Inferior parietal cortex (tissue), 1 donor: ENCODE measurements around the gene PTPN1.
"Not testable (repeated sequence)": the region's sequence is repeated elsewhere in the genome, so short reads cannot be mapped to it uniquely, and the experiment has no call there.

Experiments
- DNase-seq: peaks from one replicate; pipeline ENCODE4 v3.0.0-alpha.2; 2016; ENCODE audit errors: extremely low spot score

The PTPN1 gene

DNA sequence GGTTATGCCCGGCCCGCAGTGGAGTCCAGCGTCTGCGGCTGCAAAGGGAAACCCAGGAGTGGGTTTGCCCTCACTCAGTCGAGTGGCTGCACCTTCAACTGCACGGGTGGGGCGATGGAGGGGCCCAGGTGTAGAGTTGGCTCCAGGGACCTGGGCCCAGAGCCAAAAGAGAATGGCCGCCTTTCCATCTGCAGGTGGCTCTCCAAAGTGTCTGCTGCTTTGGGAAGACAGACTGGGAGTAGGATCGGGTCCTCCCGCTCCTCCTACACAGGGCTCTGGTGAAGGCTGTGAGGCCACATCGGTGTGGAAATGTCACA, 80.1 kb downstream of the PTPN1 start:
- no peak for DNase-seq

DNA sequence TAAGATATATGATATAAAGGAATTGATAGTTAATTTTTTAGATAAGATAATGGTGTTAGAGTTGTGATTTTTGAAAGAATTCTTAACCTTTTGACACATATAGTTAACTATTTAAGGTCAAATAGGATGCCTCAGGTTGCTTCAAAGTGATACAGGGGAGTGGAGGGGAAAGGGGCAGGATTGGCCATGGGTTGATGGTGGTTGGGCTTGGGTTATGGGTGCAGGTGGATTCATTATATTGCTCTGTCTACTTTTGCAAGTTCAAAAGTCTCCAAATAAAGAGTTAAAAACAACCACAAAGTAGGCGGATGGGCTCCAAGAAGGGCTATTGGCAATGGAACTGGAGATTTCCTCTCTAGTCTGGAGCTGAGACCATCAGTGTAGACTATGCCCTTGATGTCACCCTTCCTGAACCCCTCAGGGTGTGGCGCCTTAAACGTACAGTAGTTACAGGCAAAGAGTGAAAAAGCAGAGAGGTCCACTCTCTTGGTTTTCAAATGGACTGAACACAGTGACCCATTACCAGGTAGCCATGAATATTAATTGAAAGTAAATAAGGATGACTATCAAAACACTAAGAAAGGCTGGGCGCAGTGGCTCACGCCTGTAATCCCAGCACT, 81.2 kb downstream of the PTPN1 start:
- DNase-seq, result no peak

DNA sequence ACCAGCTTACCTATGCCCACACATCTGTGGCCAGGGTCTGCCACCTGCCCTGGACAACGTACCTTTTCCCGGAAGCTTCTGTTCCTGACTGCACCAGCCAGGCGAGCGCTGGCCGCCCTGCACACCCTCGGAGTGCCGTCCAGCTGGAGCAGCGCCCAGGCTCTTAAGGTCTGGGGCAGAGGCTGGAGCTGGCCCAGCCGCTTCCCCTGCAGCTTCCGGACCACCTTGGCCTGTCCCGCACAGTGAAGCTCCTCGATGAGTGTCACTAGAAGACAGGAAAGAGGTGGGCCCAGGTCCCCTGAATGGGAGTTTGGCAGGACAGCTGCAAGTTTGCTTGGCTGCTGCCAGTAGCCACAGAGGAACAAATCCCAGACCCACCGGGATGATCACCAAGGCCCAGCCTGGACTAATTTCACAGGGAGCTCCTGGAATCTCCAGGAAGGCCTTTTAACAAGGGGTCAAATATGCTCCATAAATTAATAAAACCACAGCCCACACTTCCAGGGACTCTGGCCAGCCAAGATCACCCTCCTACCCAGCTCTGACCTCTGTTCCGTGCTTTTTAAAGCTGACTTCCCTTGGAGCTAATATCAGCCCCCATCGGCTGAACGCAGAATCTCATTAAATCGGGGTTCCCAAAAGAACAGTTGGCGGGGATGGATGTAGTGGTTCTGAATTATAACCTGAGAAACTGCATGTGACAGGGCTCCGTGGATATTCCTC, 82.3 kb downstream of the PTPN1 start:
- no peak for DNase-seq

DNA sequence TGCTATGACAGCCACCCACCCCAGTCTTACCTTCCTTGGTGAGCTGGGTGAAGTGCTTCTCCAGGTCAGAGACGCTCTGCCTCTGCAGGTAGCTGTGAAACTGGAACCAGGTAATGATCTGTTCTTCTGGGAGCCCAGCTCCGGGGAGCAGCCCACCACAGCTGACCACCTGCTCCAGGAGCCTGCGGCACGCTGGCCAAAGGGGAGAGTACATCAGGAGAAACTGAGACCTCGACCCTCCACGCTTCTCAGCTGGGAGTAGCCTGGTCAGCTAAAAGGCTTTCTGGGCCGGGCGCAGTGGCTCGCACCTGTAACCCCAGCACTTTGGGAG, 82.8 kb downstream of the PTPN1 start:
- DNase-seq, result no peak

DNA sequence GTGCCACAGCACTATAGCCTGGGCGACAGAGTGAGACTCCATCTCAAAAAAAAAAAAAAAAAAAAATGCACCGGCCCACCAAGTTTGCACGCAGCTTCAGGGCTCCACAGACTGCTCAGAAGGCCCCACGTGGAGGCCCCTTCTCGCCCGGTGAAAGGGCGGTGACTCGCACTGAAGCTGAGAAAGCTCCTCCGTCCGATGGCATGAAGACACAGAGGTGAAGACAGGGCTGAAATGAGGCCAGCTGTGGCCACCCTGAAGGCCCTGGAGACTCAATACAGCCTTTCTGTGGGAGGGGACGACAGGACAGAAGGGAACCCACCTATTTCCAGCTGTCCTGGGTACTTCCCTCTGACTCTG, 84.0 kb downstream of the PTPN1 start:
- no peak for DNase-seq

DNA sequence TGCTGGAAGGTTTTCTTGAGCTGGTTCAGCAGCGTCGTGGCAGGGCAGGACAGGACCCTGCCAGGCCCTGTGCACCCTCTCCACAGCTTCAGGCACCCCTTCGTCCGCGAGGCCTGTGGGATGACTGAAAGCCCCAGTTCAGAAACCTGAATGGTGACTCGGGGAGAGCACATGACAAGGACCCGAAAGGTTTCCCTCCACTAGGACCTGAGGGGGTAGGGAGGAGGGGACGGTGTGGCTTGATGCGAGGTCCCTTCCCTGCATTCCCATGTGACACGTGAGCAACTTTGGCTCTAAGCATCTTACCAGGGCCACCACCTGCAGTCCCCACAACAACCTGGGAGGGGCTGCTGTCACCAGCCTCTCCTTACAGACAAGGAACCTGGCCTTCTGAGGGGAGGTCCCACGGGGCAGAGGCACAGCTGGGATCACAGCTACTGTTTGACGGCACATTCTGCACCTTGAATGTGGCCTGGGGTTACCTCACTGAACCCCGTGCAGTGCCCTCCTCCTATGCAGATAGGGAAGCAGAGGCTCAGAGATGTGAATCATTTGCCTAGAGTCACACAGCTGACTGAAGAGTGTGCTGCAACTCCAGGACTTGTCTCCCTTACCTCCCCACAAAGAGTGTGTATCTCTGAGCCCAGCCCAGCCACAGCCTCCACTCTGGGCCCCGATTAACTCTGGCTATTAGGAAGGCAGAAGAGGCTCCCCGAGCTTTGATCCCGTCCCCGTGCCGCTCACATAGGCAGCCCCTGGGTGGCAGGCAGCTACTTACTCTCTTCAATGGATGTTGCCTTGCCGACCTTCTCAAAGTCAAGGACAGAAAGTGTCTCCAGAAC, 84.6 kb downstream of the PTPN1 start:
- DNase-seq, result no peak

DNA sequence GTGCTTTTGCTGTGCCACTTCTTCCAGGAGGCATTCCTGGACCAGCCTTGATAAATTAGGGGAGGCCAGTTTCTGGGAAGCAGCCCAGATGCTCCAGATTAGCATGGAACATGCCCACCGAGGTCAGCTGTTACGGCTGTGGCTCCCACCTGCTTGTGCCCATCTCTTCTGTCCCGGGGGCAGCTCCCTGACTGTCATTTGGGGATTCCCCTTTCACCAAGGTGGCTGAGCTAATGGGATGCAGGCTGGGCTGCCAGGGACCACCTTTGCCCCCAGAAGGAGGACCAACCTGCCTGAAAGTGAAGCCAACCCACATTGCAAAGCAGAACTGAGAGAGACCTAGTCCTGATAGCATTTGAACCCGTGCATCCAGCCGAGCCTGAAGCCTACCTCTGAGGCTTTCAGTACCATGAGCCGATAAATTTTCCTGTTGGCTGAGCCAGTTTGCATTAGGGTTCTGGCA, 85.3 kb downstream of the PTPN1 start:
- no peak for DNase-seq

DNA sequence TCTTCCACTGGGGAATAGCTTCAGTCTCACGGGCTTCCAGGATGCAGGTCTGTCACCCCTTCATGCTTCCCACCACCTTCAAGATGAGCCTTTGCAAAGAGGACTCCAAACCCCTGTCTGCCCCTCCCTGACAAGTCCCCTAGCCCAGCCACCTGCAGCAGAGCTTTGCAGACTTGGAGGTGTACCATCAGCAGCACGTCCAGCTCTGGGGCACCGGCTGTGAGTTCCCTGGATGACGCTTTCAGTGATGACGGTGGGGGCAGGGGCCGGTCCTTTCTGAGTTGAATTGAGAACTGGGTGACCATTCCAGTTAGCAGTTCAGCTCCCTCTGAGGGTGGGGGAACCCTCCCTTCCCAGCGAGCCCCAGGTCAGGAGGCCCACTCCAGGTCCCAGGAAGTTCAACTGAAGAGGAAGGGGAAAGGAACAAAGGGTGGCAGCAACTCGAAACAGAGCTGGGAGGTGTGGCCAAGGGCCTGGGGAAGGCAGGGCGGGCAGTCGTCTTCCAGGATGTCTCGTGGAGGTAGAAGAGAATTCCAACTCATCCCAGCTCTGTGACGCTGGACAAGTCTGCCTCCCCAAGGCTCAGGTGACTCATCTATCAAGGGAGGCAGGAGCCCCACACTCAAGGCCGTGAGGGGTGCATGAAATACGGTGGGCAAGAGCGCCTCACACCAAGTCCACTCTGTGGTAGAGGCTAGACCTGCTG, 86.0 kb downstream of the PTPN1 start:
- DNase-seq, result no peak

DNA sequence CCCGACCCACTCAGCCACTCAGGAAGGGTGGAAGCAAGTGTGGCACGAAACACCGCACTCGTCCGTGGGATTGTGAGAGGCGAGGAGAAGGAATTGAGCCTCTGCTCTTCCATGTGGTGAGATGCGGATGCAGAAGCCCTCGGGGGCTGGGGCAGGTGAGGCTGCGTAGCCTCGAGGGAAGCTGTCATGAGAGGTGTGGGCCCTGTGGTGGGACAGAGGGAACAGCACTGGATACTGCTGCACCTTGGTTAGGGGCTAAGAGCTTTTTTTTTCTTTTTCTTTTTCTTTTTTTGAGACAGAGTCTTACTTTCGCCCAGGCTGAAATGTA, 86.5 kb downstream of the PTPN1 start:
- no peak for DNase-seq

DNA sequence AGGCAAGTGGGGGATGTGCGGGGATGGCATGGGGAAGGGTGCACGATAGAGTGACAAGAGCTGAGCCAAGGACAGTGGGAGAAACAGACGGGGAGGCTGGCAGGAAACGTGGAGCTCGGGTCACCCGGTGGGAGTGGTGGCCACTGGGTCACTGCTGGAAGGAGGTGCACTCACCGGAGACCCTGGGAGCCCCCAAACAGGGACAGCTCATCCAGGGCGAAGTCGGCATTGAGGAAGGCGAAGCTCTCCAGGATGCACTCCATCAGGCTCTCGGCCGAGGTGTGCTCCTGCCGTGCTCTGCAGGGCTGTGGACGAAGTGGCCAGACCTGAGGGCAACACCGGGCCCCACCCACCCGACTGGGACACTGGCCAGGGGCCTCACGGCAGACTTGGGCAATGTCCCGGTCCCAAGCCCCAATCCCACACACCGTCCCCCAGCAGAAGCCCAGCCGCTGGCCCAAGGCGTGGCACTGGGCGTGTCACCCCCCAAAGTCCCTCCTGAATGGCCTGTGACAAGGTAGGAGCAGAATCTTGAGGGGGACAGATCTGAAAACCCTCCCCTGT, 87.3 kb downstream of the PTPN1 start:
- no peak for DNase-seq

DNA sequence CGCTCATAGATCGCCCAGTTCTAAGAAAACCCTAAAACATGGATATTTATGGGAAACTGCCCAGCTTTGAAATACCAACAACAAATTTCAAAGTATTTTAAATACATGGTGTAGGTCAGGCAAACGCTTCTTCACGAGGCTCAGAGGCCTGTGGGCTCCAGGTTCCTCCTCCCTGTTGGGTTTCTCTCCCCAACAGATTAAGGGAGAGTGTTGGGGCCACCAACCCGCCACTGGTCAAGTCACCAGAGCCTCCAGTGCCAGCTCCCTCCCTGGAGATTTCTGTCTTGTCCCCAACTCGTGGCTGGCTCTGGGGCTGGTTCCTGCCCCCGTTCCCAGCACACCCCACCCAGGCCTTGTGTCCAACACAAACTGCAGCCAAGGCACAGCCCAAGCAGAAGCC, 87.9 kb downstream of the PTPN1 start:
- DNase-seq, result no peak

DNA sequence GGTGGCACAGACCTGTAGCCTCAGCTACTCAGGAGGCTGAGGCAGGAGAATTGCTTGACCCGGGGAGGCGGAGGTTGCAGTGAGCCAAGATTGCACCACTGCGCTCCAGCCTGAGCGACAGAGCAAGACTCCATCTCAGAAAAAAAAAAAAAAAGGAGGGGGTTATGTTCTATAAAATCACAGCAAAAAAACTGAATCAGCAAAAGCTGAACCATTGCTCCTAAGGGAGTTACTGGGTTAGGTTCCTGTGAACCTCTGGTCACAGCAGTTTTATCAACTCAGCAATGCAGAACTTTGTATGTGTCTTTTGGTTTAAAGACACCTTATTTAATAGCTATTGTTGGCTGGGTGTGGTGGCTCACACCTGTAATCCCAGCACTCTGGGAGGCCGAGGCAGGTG, 88.6 kb downstream of the PTPN1 start:
- DNase-seq, result not testable (repeated sequence)

DNA sequence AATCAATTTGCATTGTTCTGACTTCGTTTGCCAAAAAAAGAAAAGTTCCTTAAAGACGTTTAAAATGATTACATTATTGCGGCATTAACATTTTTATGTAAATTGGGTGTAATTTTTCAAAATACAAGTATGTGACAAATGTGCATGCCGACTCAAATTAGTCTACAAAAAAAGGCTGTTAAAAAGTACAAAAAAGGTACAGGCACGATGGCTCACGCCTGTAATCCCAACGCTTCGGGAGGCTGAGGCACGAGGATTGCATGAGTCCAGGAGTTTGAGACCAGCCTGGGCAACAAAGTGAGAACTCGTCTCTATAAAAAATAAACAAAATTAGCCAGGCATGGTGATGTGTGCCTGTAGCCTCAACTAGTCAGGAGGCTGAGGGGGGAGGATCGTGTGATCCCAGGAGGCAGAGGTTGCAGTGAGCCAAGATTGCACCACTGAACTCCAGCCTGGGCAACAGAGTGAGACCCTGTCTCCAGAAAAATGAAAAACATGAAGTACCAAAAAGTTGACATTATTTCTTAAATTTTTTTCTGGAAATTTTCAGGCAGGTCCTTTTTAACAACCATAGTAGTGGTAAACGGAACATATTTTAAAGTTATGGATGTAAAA, 90.2 kb downstream of the PTPN1 start:
- no peak for DNase-seq

DNA sequence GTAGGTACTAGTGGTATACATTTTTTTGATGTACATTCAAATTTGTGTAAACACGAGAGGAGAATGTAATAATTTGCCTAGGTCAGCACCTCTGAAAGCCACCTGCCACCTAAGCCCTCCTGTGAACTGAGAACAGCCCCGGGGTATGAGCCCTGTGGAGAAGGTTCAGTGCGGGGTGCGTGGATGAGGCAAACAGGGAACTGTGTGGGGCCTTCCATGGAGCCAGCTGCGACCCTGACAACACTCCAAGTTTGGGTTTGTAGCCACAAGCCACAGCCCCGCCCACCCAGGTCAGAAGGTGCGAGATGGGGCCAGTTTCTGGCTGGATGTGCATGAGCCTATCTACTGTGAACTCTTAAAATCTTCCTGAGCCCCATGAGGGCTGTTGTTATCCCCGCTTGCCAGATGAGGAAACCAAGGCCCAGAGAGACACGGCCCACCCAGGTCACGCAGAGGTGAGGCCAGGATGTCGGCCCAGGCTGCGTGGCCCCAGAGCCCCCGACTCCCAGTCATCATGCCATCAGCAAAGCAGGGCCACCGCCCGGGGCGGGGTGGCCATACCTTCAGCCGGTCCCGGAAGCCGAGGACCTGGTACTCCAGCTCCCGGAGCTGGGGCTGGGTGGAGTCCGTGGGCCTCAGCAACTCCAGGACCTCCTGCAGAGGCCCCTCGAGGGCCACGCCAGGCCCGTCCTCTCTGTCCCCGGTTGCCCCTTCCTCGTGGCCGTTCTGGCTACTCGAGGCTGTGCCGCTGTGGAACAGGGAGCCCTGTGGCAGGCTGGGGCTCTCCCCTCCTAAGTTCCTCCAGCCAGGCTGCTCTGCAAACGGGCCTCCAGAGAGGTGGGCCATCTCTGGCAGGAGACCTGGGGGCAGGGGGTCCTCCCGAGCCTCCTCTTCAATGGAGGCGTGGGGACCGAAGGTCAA, 91.6 kb downstream of the PTPN1 start:
- no peak for DNase-seq

DNA sequence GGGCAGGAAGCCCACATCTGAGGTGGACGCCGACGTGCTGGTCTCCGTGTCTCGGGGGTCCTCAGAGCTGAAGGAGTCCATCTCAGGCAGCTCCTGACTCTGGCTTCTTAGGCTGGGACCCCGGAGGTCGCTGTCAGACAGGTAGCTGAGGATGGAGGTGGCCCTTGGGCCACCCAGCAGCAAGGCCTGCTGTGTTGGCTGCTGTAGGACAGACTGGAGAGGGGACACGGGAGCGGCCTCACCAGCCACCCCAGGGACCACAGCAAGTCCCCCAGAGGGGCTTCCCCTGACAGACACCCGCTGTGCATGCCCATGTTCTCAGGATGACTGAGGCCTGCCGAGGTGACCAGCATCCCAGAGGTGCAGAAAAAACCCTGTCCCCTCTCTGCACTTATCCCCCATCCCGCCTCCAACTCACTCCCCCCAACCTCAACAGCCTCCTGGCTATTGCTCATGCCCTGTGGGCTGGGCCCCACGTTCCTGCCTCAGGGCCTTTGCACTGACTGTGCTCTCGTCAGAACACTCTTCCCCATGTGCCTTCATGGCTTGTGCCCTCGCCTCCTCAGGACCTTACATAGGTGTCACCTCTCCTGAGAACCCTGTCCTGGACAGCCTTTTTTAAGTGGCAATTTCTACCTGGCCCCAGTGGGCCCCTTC, 92.4 kb downstream of the PTPN1 start:
- no peak for DNase-seq

DNA sequence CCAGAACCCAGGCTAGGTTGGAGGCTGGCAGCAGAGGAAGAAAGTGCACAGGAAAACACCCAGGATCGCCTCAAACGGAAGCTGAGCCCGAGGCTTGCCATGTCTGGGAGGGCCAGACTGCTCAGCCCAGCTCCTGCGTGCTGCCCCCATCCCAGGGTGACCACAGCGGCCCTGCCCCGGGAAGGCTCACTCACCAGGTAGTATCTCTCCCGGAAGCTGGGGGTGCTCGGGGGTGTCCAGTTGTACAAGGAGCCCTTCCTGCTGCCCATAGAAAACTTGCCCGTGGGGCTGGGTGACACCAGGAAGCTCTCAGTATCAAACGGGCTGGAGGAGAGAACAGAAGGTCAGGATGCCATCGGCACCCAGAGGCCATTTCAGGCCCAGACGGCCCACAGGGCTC, 94.3 kb downstream of the PTPN1 start:
- no peak for DNase-seq

DNA sequence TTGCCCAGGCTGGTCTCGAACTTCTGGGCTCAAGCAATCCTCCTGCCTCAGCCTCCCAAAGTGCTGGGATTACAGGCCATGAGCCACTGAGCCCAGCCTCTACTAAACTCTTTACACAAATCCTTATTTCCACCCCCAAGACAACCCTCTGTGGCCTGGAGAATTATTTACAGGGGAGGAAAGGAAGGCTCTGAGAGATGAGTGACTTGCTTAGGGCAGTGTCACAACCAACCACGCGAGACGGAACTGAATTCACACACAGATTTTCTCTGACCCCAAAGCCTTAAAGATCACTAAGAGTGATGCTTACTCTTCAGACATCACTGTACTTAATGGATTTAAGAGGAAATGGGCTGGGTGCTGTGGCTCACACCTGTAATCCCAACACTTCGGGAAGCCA, 95.0 kb downstream of the PTPN1 start:
- no peak for DNase-seq

DNA sequence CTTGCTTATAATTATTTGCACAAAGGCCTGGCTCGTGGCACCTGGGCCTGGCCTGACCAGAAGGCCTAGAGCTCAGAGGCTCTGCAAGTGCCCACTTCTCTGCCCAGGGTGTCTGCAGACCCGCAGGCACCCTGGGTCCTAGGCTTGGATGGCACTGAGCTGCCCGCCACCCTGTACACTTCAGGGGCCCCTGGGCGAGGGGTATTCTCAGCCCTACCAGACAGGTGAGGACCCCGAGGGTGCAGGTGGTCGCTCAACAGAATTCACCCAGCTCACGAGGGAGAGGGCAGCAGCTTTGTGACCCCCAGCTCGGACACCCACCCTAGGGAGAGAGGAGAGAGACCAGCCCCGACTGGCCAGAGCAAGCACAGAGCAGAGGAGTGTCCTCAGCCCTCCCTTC, 97.3 kb downstream of the PTPN1 start:
- DNase-seq, result no peak

DNA sequence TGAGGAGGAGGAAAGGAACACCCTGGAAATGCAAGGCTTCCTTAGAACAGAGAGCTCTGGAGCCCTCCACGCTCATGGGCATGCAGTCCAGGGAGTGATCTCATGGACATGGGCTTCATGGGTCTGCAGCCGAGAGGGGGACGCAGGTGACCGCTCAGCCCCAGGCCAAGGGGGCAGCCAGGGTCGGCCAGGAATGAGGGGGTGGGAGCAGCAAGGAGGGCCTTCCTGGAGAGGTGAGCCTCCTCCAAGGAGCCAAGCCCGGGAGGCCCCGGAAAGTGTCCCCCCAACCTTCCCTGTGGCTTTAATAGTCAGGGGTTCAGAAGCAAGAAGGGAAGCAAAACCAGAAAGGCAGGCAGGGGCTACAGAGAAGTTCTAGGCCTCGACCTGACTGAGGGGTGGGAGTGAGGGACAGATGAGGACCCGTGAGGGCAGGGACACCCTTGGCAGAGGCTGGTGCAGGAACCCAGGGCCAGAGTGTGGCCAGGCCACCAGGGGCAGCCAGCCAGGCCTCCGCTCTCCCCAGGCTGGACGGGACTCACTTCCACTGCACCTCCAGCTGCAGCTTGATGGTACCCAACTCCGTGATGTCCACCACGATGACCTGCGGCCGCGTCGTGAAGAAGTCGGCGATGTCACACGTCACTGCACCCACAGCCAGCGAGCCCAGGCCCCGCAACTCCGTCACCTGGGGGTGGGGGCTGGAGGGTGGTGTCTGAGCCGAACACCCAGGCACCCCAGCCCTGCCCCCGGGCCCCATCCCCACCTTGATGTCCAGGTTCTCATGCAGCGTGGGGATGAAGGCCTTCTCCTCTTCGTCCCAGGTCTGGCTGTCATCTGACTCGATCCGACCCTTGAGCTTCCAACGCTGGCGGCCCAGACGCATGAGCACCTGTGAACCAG, 97.9 kb downstream of the PTPN1 start:
- no peak for DNase-seq
